Activated CD8-positive, alpha-beta memory T cell treated with anti-CD3 and anti-CD28 coated beads, Interleukin-2, amount 50 U/mL, for 48 hours (primary cell): ENCODE results near the gene DLGAP4.

Experiments used
- DNase-seq: peaks from one replicate; pipeline ENCODE4 v3.0.0-alpha.2; 2020

The DLGAP4 gene

DNA sequence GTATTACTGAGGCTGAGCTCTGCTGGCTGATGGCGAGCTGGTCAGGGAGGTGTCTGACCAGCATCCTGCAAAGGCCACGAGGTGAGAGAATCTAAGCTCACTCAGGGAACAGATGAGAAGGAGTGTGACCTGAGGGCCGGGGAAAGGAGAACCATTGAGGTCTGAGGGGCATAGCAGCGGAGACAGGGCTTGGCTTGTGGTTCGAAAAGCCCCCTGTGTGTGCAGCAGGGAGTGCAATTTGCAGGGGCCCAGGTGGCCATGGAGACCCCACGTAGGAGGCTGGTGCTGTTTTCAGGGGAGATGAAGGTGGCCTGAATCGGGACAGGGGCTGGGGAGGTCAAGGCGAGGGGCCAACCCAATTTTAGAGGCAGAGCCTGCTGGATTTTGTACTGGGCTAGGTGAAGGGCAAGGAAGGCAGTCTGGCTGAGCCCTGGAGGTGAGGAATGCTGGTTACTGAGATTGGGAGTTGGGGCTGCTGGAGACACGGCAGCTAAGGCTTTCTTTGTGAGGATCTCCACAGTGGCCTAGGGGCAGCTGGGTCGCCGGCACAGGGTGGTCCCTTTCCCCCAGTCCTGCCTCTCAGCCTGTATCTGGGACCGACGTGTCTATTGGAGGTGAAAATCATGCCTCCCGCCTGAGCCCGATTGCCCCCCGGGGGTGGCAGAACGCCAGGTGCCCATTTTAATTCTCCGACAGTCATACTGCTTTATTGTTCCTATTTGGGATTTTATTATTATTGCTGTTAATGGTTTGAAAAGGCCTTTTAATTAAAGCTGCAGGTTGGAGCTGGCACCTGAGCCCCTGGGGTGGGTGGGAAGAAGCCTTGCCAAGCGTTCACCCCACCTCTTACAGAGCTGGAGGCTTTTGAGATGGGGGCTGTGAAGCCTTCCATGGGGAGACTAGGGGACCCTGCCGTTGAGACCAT is 28.4 kb downstream of the DLGAP4 start:
- no peak for DNase-seq

DNA sequence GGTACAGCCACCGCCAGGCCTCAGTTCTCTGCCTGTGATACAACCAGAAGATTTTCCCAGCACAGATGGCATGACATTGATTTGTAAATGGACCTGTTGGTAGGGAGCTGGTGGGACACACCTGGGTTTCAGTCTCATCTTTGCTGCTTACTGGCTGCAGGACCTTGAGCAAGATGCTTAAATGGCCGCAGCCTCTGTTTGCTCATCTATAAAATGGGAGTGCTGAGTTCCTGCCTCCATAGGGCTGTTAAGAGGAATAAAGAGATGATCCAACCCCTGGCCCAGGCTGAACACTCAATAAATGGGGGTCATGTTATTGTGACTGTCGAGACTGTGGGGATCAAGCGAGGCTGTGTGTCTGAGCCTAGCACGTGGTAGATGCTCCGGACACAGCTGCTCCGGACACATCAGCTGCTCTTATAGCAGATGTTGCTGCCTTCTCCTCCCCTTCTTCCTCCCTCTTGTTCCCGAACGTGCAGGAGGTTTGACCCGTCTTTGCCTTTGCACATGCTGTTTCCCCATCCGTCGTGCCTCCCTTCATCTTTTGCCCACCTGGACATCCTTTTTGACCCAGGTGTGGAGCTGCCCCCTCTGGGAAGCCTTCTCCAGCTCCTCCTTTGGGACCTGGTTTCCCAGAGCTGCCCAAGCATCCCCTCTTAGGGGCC is 29.2 kb downstream of the DLGAP4 start:
- no peak for DNase-seq

DNA sequence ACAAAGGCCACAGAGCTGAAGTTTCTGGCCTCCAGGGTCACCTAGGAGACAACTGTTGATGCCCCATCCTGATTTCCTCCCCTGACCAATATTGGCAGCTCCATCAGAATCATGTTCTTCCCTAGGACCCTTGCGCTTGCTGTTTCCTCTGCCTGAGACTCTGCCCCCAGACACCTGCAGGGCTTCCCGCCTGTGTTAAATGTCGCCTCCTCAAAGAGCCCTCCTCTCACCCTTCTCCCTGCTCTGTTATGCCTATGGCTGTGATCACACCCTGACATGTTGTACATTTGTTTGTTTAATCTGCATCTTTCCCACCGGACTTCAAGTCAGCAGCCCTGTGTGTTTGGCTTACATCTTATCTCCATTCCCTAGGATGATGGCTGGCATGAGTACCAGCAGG is 30.1 kb downstream of the DLGAP4 start:
- no peak for DNase-seq

DNA sequence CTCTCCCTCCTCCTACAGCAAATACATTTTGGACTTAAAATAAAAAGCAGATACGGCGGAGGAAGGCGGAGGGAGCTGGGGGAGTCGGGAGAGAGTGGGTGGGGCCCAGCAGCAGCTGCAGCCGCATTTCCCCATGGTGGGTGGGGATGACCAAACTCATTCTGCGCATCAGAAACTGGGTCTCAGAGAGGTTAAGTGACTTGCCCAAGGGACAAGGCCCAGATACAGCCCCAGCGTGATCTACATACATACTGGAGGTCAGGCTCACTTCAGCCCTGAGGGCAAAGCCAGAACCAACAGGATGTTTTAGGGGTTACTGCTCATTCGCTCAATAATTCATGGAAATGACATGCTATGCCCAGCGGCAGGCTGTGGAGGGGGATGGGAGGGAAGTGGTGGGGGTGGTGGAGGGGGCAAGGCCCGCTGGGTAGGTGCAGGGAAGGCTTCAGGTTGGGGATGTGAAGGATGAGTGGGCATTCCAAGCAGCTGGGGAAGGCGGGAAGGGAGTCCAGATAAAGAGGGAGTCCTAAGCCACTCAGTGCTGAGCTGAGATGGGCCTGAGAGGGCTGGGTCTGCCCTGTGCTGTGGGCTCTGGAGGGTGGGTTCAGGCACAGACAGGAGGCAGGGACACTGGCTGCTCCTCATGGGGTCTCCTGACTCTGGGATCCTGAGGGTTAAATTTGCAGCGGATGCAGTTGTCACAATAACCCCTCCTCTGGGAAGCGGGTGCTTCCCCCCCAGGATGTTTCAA is 31.0 kb downstream of the DLGAP4 start:
- no peak for DNase-seq

DNA sequence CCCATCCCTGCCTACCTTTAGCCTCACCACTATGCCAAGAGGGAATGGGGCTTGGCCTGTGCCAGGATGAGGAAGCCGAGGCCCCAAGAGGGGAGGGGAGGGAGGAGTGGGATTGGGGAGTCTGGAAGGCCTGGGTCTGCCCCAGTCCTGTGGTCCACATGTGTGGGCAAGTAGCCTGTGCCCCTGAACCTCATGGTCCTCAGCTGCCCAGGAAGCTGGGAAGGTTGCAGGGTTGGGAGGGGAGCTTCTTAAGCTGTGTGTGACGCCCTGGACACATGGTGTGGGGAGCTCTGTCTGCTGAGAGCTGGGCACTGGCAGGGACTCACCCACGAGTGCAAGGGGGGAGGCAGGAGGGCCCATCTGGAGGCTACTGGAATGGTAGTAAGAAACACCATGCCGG is 31.7 kb downstream of the DLGAP4 start:
- no peak for DNase-seq

DNA sequence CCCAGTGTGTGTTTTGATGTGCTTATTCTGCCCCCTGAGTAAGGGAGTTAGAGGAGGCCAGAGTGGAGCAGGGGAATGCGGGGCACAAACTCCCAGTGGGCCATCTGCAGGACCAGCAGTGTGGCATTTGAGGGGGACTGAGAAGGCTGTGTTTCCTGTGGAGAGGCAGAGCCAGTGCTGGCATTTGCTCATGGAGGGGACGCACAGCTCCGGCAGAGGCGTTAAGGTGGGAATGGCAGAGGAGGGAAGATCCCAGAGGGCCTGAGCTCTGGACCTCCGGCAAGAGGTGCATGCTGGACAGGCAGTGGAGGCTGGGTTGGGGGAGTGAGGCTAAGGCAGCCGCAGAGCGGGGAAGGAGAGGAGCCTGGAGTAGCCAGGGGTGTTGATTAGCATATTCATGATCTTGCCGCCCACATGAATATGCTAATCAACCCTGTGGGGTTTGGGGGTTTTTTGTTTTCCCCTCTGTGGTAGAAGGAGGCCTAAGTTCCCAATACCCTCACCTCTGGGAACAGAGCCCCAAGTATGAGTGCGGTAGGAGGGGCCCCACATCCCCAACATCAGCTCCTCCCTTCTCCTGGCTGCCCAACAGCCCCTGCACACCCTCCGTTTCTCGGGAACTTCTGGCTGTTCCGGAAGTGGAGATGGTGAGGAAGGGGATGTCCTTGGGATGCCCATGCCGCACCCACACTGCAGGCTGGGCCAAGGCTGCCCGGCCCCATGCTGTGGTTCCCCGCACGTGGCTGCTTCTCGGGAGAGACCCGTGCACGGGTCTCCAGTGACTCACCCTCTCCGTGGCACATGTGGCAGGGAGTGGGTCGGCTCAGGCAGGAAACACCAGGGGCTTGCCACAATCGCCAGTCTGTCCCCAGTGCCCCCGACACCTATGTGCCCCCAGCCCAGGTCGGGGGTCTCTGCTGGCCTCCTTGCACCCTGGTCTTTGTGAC is 33.8 kb downstream of the DLGAP4 start:
- peak; percentile 54 for DNase-seq

DNA sequence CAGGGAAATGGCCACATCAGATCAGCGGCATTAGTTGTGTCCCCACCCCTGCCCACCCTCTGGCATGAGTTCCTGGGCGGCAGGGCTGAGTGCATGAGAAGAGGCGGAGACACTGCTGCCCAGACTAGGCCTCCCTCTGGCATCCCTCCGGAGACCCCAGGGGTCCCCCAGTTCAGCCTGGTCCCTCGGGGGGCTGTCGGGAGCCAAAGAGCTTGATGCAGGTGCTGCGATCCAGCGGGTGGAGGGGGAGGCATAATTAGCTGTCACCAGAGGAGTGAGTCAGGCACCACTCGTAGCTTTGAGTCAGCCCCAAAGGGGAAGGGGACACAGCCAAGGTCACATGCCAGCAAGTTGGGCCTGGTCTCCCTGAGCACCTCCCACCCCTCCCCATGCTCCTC is 34.5 kb downstream of the DLGAP4 start:
- no peak for DNase-seq

DNA sequence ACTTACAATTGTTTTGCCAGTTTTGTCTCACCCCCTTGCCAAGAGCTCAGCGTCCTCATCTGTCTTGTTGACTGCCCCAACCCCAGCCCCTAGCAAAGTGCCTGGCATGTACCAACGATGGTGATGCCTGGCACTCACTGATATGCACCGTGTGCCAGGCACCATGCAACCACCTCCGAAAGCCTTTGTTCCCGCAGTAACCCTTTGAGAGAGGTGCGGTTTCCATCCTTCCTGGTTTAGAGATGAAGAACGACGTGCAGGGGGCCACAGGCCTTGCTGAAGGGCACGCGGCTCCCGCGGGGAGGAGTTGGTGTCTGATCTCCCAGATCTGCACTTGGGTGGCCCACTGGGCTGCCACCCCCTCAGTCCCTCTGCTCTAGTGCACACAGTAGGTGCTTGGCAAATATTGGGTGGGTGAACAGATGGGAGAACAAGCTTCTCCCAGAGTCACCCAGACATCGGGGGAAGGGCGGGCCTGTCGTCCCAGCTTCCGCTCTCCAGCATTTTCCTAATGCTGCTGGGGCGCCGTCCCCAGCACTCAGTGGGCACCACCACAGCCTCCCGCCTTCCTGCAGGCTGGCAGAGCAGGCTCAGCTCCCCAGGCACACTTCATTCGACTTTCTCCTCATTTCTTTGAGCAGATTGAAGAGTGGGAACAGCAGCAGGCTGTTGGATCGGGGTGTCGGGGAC is 35.3 kb downstream of the DLGAP4 start:
- DNase-seq, result no peak

DNA sequence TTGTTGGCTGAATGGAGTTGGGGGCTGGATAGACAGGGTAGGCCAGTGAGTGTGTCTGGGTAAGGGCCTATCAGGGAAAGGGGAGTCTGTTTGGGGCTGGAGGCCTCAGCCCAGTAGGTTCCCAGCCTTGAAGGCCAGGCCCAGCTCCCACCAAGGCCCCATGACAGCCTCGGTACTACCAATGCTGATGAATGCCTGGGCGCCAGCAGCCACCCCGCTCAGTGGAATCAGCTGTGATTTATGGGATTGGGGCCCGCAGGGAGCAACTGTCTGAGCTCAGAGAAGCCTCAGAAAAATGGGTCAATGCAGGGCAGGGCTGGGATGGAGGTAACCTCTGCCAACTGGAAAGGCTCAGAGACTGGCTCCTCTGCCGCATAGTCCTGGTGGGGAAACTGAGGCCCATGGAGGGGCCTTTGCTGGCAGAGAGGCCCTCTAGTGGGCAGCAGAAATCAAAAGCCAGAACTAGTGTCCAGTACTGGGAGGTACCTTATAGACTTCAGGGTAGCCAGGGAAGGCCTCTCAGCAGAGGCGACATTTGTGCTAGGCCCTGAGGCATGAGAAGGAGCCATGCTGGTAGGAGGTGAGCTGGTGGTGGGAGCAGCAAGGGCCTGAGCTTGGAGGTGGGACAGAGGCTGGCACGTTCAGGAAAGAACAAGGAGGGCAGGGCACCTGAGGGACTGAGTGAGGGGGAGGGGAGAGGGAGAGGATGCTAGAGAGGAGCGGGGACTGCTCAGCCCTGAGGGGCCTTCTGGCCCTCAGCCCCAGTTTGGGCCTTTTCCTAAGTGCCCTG is 36.4 kb downstream of the DLGAP4 start:
- DNase-seq, result no peak

DNA sequence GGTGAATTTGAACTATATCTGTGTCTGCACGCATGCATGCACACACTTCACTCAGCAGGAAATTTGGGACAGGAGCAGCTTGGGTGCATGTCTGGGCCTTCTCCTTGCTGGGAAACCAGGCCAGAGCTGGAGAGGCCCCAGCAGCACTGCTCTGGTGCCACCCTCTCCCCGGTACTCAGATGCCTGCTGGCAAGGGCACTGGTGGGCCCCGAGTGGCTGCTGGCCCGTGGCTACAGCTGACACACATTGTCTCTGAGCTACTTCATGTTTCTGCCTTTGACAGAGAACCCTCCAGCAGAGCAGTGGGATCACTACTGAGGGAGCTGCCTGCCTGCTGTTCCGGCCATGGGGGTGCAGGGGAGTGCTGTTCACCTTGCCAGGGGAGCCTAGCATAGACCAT is 37.5 kb downstream of the DLGAP4 start:
- DNase-seq, result no peak

DNA sequence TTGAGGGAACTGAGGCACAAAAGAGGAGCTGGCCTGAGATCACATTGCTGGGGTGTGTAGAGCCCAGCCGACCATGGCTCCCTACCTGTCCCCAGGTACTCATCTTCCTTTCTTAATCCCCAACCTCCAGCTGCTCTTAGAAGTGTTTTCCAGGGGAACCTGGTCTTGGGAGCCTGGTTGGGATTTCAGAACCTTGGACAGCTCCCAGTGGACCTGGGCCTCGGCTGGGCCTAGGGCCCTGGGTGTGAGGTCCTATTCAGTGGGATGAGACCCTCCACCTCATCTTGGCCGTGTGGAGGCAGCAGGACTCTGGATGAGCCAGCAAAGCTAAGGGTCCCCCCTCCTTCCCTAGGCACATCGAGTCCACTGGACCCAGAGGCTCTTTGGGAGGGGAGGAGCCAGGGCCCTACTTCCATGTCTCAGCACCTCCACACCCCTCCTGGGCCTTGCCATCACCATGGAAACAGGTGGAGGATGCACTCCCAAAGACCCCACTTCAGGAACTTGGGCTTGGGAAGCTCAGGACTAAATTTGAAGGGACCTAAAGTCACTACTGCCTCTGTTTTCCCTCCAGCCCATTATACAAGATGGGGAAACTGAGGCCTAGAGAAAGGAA is 38.5 kb downstream of the DLGAP4 start:
- DNase-seq, result peak; percentile 62

DNA sequence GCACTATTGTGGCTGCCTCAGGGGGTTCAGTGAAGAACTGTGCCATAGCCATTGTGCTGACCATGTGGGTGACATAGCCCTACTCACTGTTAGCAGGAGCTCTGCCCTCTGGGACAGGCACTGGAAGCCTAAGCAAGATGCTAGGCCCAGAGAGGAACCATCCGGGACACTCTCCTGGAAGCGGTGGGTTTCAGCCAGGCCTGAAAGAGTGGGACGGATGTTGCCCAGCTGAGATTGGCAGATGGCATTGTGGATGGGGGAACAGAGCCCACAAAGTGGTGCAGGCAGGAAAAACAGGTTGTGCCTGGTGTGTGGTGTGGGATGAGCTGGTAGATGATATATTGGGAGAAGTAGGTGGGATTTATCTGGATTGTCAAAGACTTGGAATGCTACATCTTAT is 40.1 kb downstream of the DLGAP4 start:
- DNase-seq, result no peak

DNA sequence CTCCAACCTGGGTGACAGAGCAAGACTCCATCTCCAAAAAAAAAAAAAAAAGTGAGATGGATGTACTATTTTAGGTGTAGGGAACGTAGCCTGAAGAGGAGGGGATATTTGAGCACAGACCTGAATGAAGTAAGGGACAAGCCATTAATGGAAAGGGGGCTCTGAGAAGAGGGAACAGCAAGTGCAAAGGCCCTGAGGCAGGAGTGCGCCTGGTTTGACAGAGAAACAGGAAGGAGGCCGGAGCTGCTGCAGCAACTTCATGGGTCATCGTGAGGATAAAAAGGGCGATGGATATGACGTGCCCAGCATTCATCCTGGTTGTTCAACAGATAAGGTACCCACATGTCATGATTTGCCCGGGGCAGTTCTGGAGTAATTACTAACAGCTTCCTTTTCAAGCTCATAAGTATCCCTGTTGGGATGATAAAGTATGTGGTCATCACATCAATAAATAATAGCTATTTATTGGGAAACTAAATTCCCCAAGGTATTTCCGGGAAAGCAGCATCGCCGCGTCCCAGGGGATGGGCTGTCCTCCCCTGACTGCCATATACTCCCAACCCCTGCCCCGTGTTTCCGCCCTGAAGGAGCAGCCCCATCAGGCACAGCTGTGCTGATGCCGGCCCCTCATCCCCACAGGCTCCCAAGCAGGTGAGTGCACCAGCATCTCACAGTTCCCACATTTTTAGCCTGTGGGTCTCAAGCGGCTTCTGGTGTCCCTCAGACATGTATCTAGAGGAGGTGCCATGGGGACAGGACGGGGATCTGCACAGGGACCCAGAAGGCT is 43.4 kb downstream of the DLGAP4 start:
- DNase-seq, result no peak

DNA sequence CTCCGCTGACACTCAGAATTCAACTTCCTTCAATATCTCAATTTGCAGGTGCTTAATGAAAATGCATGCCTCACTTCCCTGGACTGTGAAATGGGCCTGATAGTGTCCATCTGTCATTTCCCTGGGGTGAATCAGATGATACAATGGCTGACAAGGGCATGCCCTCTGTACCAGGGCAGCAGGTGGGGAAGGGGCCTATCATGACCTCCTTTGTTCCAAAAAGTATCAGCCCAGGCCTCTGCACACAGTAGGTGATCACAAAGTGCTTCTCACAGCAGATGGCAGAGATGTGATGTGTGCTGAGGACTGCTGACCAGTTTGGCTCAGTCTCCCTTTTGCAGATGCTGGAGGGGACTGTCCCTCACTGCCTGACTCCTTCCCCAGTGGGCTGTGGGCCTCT is 44.3 kb downstream of the DLGAP4 start:
- DNase-seq, result no peak

DNA sequence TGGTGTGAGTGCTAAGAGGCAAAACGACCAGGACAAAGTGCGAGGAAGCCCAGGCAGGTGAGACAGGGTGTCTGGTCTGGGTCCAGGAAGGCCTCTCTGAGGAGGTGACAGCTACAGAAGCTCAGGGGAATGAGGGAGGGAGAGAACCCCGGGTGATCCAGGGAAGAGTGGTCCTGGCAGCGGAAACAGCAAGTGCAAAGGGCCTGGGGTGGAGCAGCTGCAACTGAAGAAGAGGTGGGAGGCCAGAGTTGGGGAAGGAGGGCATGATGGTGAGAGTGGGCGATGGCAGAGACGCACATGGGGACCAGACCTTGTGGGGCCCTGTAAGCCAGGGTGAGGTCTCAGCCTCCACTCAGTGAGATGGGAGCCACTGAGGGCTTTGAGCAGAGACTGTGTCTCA is 45.8 kb downstream of the DLGAP4 start:
- DNase-seq, result no peak

DNA sequence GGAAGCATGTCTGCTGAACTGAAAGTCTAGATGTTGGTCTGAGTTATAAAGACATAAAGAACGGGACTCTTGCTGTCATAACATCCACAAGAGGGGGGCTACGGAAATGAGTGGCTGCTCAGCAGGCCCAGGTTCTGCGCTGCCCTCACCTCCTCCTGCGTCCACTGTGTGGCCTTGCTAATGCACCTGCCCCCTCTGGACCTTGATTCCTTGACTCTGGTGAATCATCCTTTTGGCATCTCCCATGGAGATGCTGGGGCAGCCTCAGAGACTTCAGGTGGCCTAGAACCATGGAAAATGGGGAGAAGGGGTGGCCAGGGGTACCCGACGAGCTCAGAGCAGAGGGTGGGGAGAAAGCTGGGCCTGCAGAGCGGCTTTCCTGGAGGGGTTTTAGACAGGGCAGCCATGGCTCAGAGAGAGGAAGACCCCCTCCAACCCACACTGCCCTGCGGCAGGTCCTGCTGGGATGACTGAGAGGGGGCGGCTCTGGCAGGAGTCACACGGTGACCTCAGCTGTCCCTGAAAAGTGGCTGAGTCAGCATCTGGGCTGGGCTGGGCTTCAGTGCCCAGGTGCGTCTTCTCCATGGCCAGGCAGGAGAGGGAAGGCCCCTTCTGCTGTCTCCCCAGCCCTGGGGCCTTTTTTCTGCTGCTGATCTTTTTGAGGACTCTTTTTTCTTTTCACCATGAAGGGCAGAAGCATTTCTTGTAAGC is 46.9 kb downstream of the DLGAP4 start:
- no peak for DNase-seq

DNA sequence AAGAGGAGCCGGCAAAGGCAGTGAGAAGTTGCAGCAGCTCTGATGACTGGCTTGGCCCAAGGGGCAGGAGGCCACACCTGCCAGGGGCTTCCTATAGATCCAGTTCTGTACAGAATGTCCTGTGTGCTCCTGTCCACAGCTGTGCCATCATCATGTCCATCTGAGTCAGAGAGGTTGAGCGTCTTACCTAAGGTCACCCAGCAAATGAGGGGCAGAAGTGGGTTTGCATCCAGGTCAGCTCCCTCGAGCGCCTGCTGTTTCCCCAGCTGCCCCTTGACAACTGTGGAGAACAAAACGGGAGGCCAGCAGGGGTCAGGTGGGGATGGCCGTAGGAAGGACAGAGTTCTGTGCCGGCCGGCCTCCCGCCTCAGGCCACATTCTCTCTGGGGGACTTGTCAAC is 47.6 kb downstream of the DLGAP4 start:
- no peak for DNase-seq

DNA sequence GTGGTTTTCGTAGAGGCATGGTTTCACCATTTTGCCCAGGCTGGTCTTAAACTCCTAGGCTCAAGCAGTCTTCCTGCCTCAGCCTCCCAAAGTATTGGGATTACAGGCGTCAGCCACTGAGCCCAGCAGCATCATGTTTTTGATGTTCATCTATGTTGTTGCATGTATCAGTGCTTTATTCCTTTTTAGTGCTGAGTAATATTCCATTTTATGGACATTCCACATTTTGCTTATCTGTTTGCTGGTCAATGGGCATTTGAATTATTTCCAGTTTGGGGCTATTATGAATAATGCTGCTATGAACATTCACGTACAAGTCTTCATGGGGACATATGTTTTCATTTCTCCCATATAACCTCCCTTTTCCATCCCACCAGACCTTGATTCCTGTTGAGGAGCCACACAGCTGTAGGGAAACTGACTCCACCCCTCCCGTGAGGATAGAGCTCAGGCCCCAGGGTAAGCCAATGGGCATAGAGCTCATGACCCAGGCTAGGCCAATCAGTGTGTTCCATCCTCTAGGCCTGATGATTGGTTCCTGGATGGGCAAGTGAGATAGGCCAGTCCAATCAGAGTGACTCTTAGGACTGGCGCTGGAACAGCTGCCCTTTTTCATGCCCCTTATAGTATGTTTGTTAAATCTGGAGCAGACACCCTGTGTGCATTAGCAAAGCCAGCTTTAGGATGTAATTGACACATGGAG is 49.5 kb downstream of the DLGAP4 start:
- DNase-seq, result no peak
